Neural progenitor cell (in vitro differentiated cells): ENCODE results near the gene SCAI.
"Not testable (repeated sequence)": the region's sequence is repeated elsewhere in the genome, so short reads cannot be mapped to it uniquely, and the experiment has no call there.

Experiments used
- EZH2 ChIP-seq: fragments of 200-600 bp; sonication (generic); IDR thresholded peaks from 2 replicates; pipeline ENCODE4 v1.6.1; 2017; ENCODE audit warnings: antibody characterized with exemption, mild to moderate bottlenecking, moderate library complexity
- TF ChIP-seq, protein P1 (sequence below): fragments of 200-600 bp; sonication (generic); IDR thresholded peaks from 2 replicates; pipeline ENCODE4 v1.5.1; 2017; ENCODE audit warnings: antibody characterized with exemption, mild to moderate bottlenecking

GRCh38 chr9:125108541-125108940 is 34.8 kb downstream of the SCAI start:
- TF ChIP-seq, protein P1, sequence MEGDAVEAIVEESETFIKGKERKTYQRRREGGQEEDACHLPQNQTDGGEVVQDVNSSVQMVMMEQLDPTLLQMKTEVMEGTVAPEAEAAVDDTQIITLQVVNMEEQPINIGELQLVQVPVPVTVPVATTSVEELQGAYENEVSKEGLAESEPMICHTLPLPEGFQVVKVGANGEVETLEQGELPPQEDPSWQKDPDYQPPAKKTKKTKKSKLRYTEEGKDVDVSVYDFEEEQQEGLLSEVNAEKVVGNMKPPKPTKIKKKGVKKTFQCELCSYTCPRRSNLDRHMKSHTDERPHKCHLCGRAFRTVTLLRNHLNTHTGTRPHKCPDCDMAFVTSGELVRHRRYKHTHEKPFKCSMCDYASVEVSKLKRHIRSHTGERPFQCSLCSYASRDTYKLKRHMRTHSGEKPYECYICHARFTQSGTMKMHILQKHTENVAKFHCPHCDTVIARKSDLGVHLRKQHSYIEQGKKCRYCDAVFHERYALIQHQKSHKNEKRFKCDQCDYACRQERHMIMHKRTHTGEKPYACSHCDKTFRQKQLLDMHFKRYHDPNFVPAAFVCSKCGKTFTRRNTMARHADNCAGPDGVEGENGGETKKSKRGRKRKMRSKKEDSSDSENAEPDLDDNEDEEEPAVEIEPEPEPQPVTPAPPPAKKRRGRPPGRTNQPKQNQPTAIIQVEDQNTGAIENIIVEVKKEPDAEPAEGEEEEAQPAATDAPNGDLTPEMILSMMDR: not testable (repeated sequence)
- not testable (repeated sequence) for TF ChIP-seq EZH2
